DOHH2 (cell line): ENCODE measurements around the gene ASTN1.

Source experiments
- CTCF ChIP-seq: fragments of 200-600 bp; sonication (generic); IDR thresholded peaks from one replicate; pipeline ENCODE4 v1.5.1; 2014; ENCODE audit warnings: antibody characterized with exemption, mild to moderate bottlenecking, low read depth, low read length; ENCODE audit not compliant: poor library complexity, severe bottlenecking
- EZH2phosphoT487 ChIP-seq: fragments of 200-600 bp; sonication (generic); IDR thresholded peaks from 2 replicates; pipeline ENCODE4 v1.6.1; 2017; ENCODE audit warnings: borderline replicate concordance, mild to moderate bottlenecking, antibody characterized with exemption, low read length, moderate library complexity, mixed read lengths

- no peak for TF ChIP-seq EZH2phosphoT487
- no peak for TF ChIP-seq CTCF
Observed at GRCh38 chr1:176905648-176906047, 258.9 kb downstream of the ASTN1 start.
